ENCODE measurements around the gene COL9A3.

COL9A3 gene

DNA sequence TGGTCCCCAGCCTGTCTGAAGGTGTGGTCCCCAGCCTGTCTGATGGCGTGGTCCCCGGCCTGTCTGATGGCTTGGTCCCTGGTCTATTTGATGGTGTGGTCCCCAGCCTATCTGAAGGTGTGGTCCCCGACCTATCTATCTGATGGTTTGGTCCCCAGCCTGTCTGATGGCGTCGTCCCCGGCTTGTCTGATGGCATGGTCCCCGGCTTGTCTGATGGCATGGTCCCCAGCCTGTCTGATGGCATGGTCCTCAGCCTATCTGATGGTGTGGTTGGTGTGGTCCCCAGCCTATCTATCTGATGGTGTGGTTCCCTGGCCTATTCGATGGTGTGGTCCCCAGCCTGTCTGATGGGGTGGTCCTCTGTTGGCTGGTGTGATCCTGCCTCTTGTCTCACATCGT lies 38.8 kb upstream of the COL9A3 start:
- no peak overlapping the region for H3K4me3 ChIP-seq (ENCODE audit: low read depth, low read length)
- DNase-seq (ENCODE audit: low read depth): no peak

- no peak overlapping the region for H3K4me3 ChIP-seq (ENCODE audit: low read depth, low read length)
- DNase-seq (ENCODE audit: low read depth): no peak
Measured at GRCh38 chr20:62778601-62779416, 38.0 kb upstream of the COL9A3 start.

DNA sequence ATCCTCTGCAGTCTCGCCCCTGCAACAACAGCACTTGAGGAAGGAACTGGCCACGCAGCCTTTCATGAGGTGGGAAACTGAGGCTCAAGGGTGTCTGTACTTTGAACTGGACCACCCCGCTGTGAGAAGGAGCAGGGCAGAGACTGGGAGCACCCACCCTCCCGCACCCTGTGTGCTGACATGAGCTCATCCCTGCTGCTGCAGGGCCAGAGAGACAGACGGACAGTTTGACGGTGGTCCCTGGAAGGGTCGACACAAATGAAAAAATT lies 37.5 kb upstream of the COL9A3 start:
- H3K4me3 ChIP-seq (ENCODE audit: low read depth, low read length): no peak overlapping the region
- DNase-seq (ENCODE audit: low read depth): no peak

- no peak overlapping the region for H3K4me3 ChIP-seq (ENCODE audit: low read depth, low read length)
- DNase-seq (ENCODE audit: low read depth): no peak
Measured at GRCh38 chr20:62780204-62780603, 36.6 kb upstream of the COL9A3 start.

GRCh38 chr20:62780696-62781095 lies 36.2 kb upstream of the COL9A3 start:
- no peak for DNase-seq (ENCODE audit: low read depth)
- no peak overlapping the region for H3K4me3 ChIP-seq (ENCODE audit: low read depth, low read length)

- H3K4me3 ChIP-seq (ENCODE audit: low read depth, low read length): no peak overlapping the region
- no peak for DNase-seq (ENCODE audit: low read depth)
Measured at GRCh38 chr20:62782149-62782892, 34.5 kb upstream of the COL9A3 start.

- DNase-seq (ENCODE audit: low read depth): no peak
- no peak overlapping the region for H3K4me3 ChIP-seq (ENCODE audit: low read depth, low read length)
Measured at GRCh38 chr20:62782893-62783278, 34.0 kb upstream of the COL9A3 start.

- no peak overlapping the region for H3K4me3 ChIP-seq (ENCODE audit: low read depth, low read length)
- no peak for DNase-seq (ENCODE audit: low read depth)
Measured at GRCh38 chr20:62784497-62784896, 32.4 kb upstream of the COL9A3 start.

GRCh38 chr20:62785393-62785792 lies 31.5 kb upstream of the COL9A3 start:
- DNase-seq (ENCODE audit: low read depth): no peak
- H3K4me3 ChIP-seq (ENCODE audit: low read depth, low read length): no peak overlapping the region

- H3K4me3 ChIP-seq (ENCODE audit: low read depth, low read length): no peak overlapping the region
- DNase-seq (ENCODE audit: low read depth): no peak
Measured at GRCh38 chr20:62786157-62786556, 30.7 kb upstream of the COL9A3 start.

GRCh38 chr20:62787321-62787720 lies 29.5 kb upstream of the COL9A3 start:
- no peak for DNase-seq (ENCODE audit: low read depth)

DNA sequence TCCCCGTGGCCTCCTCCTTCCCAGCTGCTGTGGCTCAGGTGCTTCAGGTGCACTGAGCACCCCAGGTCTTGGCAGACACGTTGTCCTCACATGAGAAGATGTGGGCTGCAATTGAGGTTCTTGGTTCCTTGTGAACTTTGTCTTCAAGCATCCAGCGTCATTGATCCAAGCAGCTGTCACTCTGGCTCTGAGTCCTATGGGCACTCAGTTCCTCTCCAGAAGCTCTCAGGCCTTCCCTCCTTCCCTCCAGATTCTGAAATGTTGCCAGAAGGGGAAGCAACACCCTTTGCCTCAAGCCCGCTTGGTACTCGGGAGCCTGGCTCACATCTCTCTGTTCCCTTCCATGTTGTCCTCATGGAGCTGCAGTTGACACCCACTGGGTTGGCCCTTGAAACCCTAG lies 29.0 kb upstream of the COL9A3 start:
- no peak overlapping the region for H3K4me3 ChIP-seq (ENCODE audit: low read depth, low read length)
- DNase-seq (ENCODE audit: low read depth): no peak

More at GRCh38 chr20:62787321-62787720, 29.5 kb upstream of the COL9A3 start:
- H3K4me3 ChIP-seq (ENCODE audit: low read depth, low read length): no peak overlapping the region

GRCh38 chr20:62788607-62789006 lies 28.2 kb upstream of the COL9A3 start:
- H3K4me3 ChIP-seq (ENCODE audit: low read depth, low read length): no peak overlapping the region
- no peak for DNase-seq (ENCODE audit: low read depth)

GRCh38 chr20:62790075-62790474 lies 26.8 kb upstream of the COL9A3 start:
- no peak for DNase-seq (ENCODE audit: low read depth)
- H3K4me3 ChIP-seq (ENCODE audit: low read depth, low read length): no peak overlapping the region

DNA sequence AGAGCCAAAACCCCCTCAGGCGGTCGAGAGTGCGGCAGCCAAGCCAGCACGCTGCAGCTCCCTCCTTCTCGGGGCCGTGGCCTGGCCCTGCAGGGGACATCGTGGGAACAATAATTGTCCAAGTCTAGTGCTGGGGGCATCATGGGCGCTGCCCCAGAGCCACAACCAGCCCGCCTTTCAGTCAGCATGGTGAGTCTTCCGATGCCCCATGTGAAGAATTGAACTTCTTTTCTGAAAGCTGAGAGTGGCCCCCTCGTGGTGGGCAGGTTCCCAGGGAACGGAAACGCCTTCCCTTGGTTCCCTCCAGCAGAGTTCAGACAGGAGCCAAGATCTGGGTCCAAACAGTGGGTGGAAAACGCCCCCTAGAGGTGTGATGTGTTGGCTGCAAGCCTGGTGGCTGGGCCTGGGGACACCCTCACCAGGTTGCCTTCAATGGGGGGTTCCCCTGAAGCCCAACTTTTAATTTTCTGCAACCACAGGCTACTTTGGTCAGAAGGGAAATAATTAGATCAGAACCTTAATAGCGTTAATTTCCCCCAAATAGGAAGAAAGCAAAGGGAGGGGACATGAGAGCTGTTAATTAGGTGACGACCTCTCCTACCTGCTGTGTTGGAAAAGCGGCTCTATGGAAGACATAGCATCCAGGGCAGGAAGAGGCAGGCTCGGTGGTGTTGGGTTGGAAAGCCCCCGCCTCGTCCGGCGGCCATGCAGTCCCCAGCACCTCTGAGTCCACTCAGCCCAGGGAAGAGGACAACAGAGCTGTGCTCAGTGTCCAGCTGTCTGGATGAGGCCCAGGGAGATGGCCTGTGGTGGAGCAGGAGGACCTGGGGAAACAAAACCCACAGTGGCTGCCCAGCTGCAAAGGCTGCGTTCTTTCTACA lies 25.3 kb upstream of the COL9A3 start:
- peak; percentile 48 for DNase-seq (ENCODE audit: low read depth)
- no peak overlapping the region for H3K4me3 ChIP-seq (ENCODE audit: low read depth, low read length)

- no peak for DNase-seq (ENCODE audit: low read depth)
- H3K4me3 ChIP-seq (ENCODE audit: low read depth, low read length): no peak overlapping the region
Measured at GRCh38 chr20:62792182-62792939, 24.5 kb upstream of the COL9A3 start.

- no peak overlapping the region for H3K4me3 ChIP-seq (ENCODE audit: low read depth, low read length)
- no peak for DNase-seq (ENCODE audit: low read depth)
Measured at GRCh38 chr20:62792940-62793756, 23.7 kb upstream of the COL9A3 start.

DNA sequence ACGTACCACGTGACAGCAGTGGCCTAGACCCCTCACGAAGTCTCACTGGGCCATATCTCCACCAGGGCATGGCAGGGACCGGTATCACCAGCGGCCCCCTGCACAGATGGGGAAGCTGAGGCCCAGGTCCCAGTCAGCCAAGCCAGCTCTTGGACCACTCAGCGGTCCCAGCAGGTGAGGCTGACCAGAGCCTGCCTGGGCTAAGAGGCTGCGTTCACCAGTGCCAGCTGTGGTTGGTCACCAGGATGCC lies 23.2 kb upstream of the COL9A3 start:
- DNase-seq (ENCODE audit: low read depth): no peak
- H3K4me3 ChIP-seq (ENCODE audit: low read depth, low read length): peak overlapping the region; percentile 37
